HG03442 (cell line): Measurements from ENCODE around the gene GRIK4.

Experiments
- ATAC-seq: cut with Tn5 transposase; IDR thresholded peaks from one replicate; pipeline ENCODE4 v1.9.1; 2021; ENCODE audit warnings: mild to moderate bottlenecking, moderate library complexity; ENCODE audit not compliant: unreplicated experiment

Gene GRIK4

GRCh38 chr11:120627327-120628163 is 116.0 kb downstream of the GRIK4 start:
- ATAC-seq: no peak

GRCh38 chr11:120629407-120630080 is 118.0 kb downstream of the GRIK4 start:
- ATAC-seq: no peak

- ATAC-seq: no peak
These were observed 118.6 kb downstream of the GRIK4 start for GRCh38 chr11:120630122-120630521.

GRCh38 chr11:120632579-120632978 is 121.0 kb downstream of the GRIK4 start:
- ATAC-seq: no peak

- no peak for ATAC-seq
These were observed 122.3 kb downstream of the GRIK4 start for GRCh38 chr11:120633616-120634393.

- ATAC-seq: no peak
These were observed 123.2 kb downstream of the GRIK4 start for GRCh38 chr11:120634706-120635105.

- no peak for ATAC-seq
These were observed 123.7 kb downstream of the GRIK4 start for GRCh38 chr11:120635136-120635810.

- ATAC-seq: no peak
These were observed 125.6 kb downstream of the GRIK4 start for GRCh38 chr11:120637131-120637530.

- no peak for ATAC-seq
These were observed 130.8 kb downstream of the GRIK4 start for GRCh38 chr11:120642196-120642894.

- ATAC-seq: no peak
These were observed 131.7 kb downstream of the GRIK4 start for GRCh38 chr11:120643284-120643683.

GRCh38 chr11:120645639-120646038 is 134.1 kb downstream of the GRIK4 start:
- no peak for ATAC-seq

GRCh38 chr11:120646206-120646605 is 134.7 kb downstream of the GRIK4 start:
- ATAC-seq: no peak

GRCh38 chr11:120647681-120648080 is 136.1 kb downstream of the GRIK4 start:
- ATAC-seq: no peak

- no peak for ATAC-seq
These were observed 137.2 kb downstream of the GRIK4 start for GRCh38 chr11:120648771-120649170.

GRCh38 chr11:120649316-120649715 is 137.8 kb downstream of the GRIK4 start:
- no peak for ATAC-seq

- ATAC-seq: no peak
These were observed 139.8 kb downstream of the GRIK4 start for GRCh38 chr11:120651396-120651795.

GRCh38 chr11:120651836-120652235 is 140.3 kb downstream of the GRIK4 start:
- ATAC-seq: no peak

- ATAC-seq: no peak
These were observed 141.3 kb downstream of the GRIK4 start for GRCh38 chr11:120652705-120653335.

GRCh38 chr11:120655589-120655988 is 144.0 kb downstream of the GRIK4 start:
- ATAC-seq: no peak
